Measurements from ENCODE around the gene RALGAPA2.

DNA sequence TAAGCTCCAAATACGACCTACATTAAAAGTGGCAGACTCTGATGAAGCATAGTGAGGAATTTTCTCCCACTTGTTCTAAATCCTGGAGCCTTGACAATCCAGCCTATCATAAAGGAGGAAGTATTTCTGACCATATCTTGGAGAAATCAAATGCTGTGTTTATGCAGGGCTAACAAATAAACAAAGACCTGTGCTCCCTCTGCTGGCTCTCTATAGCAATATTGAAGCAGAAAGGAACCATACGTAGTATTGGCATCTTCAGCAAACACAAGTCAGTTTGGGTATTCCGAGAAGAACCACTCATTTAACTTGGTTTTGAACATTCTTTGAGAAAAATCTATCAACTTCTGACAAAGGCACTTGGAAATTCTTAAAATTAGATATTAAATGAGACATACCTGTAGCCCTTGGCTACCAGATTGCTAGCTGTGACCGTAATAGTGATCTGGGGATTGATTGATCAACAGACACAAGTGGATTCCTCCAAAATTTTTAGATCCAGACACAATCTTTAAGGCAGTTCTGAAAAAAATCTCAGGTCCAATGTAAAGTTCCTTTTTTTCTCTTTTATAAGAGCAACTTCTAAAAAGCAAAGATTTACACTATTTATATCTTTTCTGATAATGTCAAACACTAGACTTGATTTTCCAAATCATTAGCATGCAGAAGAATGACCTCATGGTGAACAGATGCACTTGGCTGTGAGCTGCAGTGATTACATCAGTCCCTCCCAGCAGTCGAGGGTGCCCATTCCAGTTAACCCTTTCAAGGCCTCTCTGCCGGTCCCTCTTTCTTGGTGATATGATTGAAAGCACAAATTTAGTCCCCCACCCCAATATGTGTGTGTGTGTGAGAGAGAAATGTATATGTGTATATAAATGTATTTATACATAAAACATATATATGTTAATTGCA is 304.3 kb downstream of the RALGAPA2 start:
- TF ChIP-seq POLR2AphosphoS5 (IDR thresholded peaks at IDR 0.05; ENCODE audit: low read depth) = no peak
- TF ChIP-seq, protein P1, sequence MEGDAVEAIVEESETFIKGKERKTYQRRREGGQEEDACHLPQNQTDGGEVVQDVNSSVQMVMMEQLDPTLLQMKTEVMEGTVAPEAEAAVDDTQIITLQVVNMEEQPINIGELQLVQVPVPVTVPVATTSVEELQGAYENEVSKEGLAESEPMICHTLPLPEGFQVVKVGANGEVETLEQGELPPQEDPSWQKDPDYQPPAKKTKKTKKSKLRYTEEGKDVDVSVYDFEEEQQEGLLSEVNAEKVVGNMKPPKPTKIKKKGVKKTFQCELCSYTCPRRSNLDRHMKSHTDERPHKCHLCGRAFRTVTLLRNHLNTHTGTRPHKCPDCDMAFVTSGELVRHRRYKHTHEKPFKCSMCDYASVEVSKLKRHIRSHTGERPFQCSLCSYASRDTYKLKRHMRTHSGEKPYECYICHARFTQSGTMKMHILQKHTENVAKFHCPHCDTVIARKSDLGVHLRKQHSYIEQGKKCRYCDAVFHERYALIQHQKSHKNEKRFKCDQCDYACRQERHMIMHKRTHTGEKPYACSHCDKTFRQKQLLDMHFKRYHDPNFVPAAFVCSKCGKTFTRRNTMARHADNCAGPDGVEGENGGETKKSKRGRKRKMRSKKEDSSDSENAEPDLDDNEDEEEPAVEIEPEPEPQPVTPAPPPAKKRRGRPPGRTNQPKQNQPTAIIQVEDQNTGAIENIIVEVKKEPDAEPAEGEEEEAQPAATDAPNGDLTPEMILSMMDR (conservative IDR thresholded peaks at IDR 0.05; ENCODE audit: low read depth in 2 of 2) = peak; percentile 67
- TF ChIP-seq EZH2phosphoT487 (IDR thresholded peaks at IDR 0.05; ENCODE audit: unreplicated experiment) = no peak
- TF ChIP-seq EZH2 (IDR thresholded peaks at IDR 0.05; ENCODE audit: low read depth, unreplicated experiment) = no peak
- TF ChIP-seq JUNB (IDR thresholded peaks at IDR 0.05; ENCODE audit: unreplicated experiment) = no peak
- no peak for TF ChIP-seq ZNF331 (CRISPR knock-in tag; IDR thresholded peaks at IDR 0.05; ENCODE audit: low read depth)
- TF ChIP-seq, protein P2, sequence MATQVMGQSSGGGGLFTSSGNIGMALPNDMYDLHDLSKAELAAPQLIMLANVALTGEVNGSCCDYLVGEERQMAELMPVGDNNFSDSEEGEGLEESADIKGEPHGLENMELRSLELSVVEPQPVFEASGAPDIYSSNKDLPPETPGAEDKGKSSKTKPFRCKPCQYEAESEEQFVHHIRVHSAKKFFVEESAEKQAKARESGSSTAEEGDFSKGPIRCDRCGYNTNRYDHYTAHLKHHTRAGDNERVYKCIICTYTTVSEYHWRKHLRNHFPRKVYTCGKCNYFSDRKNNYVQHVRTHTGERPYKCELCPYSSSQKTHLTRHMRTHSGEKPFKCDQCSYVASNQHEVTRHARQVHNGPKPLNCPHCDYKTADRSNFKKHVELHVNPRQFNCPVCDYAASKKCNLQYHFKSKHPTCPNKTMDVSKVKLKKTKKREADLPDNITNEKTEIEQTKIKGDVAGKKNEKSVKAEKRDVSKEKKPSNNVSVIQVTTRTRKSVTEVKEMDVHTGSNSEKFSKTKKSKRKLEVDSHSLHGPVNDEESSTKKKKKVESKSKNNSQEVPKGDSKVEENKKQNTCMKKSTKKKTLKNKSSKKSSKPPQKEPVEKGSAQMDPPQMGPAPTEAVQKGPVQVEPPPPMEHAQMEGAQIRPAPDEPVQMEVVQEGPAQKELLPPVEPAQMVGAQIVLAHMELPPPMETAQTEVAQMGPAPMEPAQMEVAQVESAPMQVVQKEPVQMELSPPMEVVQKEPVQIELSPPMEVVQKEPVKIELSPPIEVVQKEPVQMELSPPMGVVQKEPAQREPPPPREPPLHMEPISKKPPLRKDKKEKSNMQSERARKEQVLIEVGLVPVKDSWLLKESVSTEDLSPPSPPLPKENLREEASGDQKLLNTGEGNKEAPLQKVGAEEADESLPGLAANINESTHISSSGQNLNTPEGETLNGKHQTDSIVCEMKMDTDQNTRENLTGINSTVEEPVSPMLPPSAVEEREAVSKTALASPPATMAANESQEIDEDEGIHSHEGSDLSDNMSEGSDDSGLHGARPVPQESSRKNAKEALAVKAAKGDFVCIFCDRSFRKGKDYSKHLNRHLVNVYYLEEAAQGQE (IDR thresholded peaks at IDR 0.05; ENCODE audit: unreplicated experiment) = no peak
- TF ChIP-seq ZNF462 (CRISPR knock-in tag; IDR thresholded peaks at IDR 0.05) = no peak
- no peak for TF ChIP-seq STAT1 (IDR thresholded peaks at IDR 0.05; ENCODE audit: unreplicated experiment)
- TF ChIP-seq NANOG (IDR thresholded peaks at IDR 0.05; ENCODE audit: borderline replicate concordance) = no peak
